Measurements from ENCODE around the gene EVI5.
"Not testable (repeated sequence)": the region's sequence is repeated elsewhere in the genome, so short reads cannot be mapped to it uniquely, and the experiment has no call there.

EVI5 gene

GRCh38 chr1:92791487-92792066 is 6.7 kb upstream of the EVI5 start:
- DNase-seq = no peak

- no peak for DNase-seq
These were observed 6.0 kb upstream of the EVI5 start for GRCh38 chr1:92790867-92791266.

- no peak for DNase-seq
These were observed 5.2 kb upstream of the EVI5 start for GRCh38 chr1:92790081-92790480.

- DNase-seq = no peak
These were observed 1.4 kb upstream of the EVI5 start for GRCh38 chr1:92786111-92786901.

GRCh38 chr1:92784021-92784638 is 778 bp downstream of the EVI5 start:
- DNase-seq = peak; percentile 6

- DNase-seq = not testable (repeated sequence)
These were observed 1.4 kb downstream of the EVI5 start for GRCh38 chr1:92783550-92783949.

GRCh38 chr1:92778376-92778775 is 6.5 kb downstream of the EVI5 start:
- DNase-seq = no peak

- DNase-seq = no peak
These were observed 10.5 kb downstream of the EVI5 start for GRCh38 chr1:92774407-92774806.

GRCh38 chr1:92773749-92774148 is 11.2 kb downstream of the EVI5 start:
- not testable (repeated sequence) for DNase-seq

- no peak for DNase-seq
These were observed 15.1 kb downstream of the EVI5 start for GRCh38 chr1:92769856-92770255.

GRCh38 chr1:92768915-92769314 is 16.0 kb downstream of the EVI5 start:
- DNase-seq = no peak

- DNase-seq = no peak
These were observed 16.6 kb downstream of the EVI5 start for GRCh38 chr1:92768296-92768695.

- DNase-seq = no peak
These were observed 20.8 kb downstream of the EVI5 start for GRCh38 chr1:92764116-92764515.

GRCh38 chr1:92762355-92762754 is 22.6 kb downstream of the EVI5 start:
- DNase-seq = no peak

- DNase-seq = no peak
These were observed 25.5 kb downstream of the EVI5 start for GRCh38 chr1:92759361-92759760.

- DNase-seq = no peak
These were observed 28.4 kb downstream of the EVI5 start for GRCh38 chr1:92756537-92756936.

GRCh38 chr1:92755541-92756461 is 29.1 kb downstream of the EVI5 start:
- no peak for DNase-seq

GRCh38 chr1:92754719-92755050 is 30.2 kb downstream of the EVI5 start:
- DNase-seq = no peak

- no peak for DNase-seq
These were observed 30.7 kb downstream of the EVI5 start for GRCh38 chr1:92754000-92754718.

- DNase-seq = no peak
These were observed 32.2 kb downstream of the EVI5 start for GRCh38 chr1:92752719-92753118.

GRCh38 chr1:92749024-92749634 is 35.8 kb downstream of the EVI5 start:
- DNase-seq = no peak

GRCh38 chr1:92748138-92748537 is 36.8 kb downstream of the EVI5 start:
- no peak for DNase-seq
